ENCODE measurements around the gene ARSK. TPM values are rescaled to one million over a fixed set of nuclear protein-coding genes. Genes with fewer than 3 reads are reported as not detected.
A peak's percentile ranks its signal among the peaks of the same experiment; 100 is the strongest.

ARSK gene
- total and polyA plus RNA-seq, 2 of the 13 experiments (the other 11 are each of a cell fraction or from before 2014, with no cell fraction given) = 7.9 TPM

- TF ChIP-seq AFF4 (CRISPR knock-in tag; IDR thresholded peaks at IDR 0.05) (no peak), HES4 (CRISPR knock-in tag; IDR thresholded peaks at IDR 0.05; ENCODE audit: borderline replicate concordance) (no peak), RAD51 (IDR thresholded peaks at IDR 0.05; ENCODE audit: borderline replicate concordance) (peak; percentile 83), CCAR2 (optimal IDR thresholded peaks at IDR 0.05; ENCODE audit: low read depth, low read length) (no peak), CAMTA2 (CRISPR knock-in tag; IDR thresholded peaks at IDR 0.05; ENCODE audit: borderline replicate concordance) (no peak), ATM (IDR thresholded peaks at IDR 0.05; ENCODE audit: borderline replicate concordance) (no peak), ZC3H13 (CRISPR knock-in tag; IDR thresholded peaks at IDR 0.05) (no peak), ZNF607 (CRISPR knock-in tag; IDR thresholded peaks at IDR 0.05; ENCODE audit: borderline replicate concordance) (peak; percentile 74; the same call in 1 of the 2 replicates), TAF1 (CRISPR knock-in tag; IDR thresholded peaks at IDR 0.05) (peak; percentile 86), ZFX (CRISPR knock-in tag; IDR thresholded peaks at IDR 0.05; ENCODE audit: low read depth) (peak; percentile 73), GMEB1 (CRISPR knock-in tag; IDR thresholded peaks at IDR 0.05; ENCODE audit: borderline replicate concordance) (peak; percentile 79; the same call in 1 of the 2 replicates), ZNF235 (CRISPR knock-in tag; IDR thresholded peaks at IDR 0.05; ENCODE audit: borderline replicate concordance) (no peak), ZMYM2 (CRISPR knock-in tag; IDR thresholded peaks at IDR 0.05) (0 out of 2 replicates have a peak, but pooled peaks have one; percentile 42), POLR2G (IDR thresholded peaks at IDR 0.05; ENCODE audit: low read depth, low read length) (peak; percentile 91), RXRB (CRISPR knock-in tag; IDR thresholded peaks at IDR 0.05; ENCODE audit: borderline replicate concordance) (peak; percentile 70), MEF2D (CRISPR knock-in tag; IDR thresholded peaks at IDR 0.05) (peak; percentile 84)
- TF ChIP-seq, protein P1, sequence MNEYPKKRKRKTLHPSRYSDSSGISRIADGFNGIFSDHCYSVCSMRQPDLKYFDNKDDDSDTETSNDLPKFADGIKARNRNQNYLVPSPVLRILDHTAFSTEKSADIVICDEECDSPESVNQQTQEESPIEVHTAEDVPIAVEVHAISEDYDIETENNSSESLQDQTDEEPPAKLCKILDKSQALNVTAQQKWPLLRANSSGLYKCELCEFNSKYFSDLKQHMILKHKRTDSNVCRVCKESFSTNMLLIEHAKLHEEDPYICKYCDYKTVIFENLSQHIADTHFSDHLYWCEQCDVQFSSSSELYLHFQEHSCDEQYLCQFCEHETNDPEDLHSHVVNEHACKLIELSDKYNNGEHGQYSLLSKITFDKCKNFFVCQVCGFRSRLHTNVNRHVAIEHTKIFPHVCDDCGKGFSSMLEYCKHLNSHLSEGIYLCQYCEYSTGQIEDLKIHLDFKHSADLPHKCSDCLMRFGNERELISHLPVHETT (CRISPR knock-in tag; conservative IDR thresholded peaks at IDR 0.05) = no peak; the same call in 1 of the 2 replicates
- TF ChIP-seq, protein P2, sequence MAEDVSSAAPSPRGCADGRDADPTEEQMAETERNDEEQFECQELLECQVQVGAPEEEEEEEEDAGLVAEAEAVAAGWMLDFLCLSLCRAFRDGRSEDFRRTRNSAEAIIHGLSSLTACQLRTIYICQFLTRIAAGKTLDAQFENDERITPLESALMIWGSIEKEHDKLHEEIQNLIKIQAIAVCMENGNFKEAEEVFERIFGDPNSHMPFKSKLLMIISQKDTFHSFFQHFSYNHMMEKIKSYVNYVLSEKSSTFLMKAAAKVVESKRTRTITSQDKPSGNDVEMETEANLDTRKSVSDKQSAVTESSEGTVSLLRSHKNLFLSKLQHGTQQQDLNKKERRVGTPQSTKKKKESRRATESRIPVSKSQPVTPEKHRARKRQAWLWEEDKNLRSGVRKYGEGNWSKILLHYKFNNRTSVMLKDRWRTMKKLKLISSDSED (CRISPR knock-in tag; IDR thresholded peaks at IDR 0.05) = no peak
Measured at GRCh38 chr5:95554647-95555548, at the start of gene ARSK, which contains the start of gene SKIC3 (continued).

All from HepG2 (cell line).